GM18519 (cell line): ENCODE measurements around the gene RBM5.

Experiments used
- ATAC-seq: cut with Tn5 transposase; IDR thresholded peaks from one replicate; pipeline ENCODE4 v1.9.1; 2021; ENCODE audit warnings: mild to moderate bottlenecking, moderate library complexity; ENCODE audit not compliant: unreplicated experiment, low FRiP score

Gene RBM5

DNA sequence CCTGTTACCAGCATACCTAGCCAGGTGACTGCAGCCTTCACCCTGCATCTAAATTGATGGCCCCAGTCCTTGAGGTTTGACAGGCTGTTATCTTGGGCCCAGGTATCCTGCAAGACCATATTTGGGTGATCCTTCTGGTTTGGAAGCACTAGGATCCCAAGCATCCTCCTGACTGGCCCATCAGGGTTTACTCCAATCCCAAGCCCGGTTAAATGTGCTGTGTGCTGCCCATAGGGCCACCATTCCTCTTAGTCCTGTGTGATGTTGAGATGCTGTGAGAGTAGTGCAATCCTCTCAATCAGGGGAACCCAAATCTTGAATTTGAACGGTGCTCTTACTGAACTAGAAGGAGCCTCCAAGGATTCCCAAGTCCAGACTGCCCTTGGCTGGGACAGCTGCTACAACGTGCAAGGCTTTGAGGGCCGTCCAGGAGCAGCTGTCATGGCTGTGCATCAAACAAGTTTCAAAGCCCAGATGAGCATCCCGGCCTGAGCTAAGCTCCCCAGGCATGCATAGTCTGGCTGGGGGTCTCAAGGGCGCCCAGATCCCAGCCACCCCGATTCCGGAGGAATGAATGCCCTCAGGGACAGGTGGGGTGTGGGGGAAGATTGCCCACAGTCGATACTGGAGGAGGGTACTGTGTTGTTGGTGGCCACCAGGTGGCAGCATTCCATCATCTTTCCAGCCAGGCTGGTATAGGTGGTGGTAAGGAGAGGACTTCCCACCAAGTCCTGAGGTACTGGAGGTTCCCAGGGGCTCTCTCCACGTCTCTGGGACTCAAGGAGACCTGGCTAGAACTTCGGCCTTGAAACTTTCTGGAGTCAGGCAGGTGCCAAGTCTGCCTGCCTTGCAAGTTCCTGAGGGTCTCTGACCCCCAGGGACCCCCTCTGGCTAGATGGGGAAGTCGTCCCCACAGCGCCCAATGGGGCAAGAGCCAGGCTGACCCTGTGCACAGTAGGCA is 32.6 kb downstream of the RBM5 start:
- ATAC-seq: no peak

DNA sequence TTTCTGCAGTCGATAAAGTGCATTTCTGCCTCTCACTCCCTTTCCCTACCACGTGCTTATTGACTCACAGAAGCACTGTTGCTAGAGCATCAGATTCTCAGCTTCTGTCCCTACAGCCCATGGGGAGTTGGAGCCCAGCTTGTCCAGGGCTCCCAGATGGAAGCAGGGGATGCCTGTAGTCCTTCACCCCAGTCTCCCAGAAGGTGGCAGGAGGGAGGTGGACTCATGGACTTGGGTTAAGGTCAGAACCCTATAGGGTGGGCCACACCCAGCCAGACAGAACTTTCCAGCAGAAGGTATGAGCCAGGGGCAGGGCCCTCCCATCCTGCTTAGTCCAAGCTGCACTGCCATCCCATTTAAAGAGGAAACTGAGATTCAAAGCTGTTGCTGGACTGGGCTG is 33.4 kb downstream of the RBM5 start:
- ATAC-seq: no peak

DNA sequence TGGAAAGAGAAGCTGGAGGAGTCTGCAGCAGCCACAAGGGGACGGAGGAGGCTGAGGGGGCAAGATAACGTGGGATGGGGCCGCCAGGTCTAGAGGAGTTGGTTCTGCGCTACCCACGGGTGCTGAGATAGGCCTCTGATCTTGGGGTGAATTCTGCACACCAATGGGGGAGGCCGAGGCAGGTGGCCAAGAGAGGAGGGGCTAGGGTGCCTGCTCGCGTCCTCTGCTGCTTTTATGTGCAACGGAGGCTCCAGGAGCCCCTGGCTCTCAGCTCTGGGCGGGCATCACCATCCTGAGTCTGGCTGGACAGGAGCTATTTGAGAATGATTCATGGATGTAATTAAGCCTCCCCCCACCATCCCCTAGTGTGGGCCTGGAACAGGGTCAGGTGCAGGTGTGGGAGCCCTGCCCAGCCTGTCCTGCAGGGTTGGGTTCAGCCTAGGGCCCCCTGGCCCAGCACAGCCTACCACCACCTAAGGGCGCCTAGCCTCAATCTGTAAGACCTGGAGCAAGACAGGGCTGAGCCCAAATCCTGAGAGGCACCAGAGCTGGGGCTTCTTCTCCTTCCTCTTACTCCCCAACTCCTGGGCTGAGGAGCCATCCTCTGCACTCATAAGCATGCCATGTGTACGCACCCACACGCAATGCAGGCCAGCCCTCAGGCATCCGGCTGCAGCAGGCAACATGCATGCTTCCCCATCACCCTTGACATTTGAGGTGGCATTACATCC is 34.1 kb downstream of the RBM5 start:
- ATAC-seq: no peak

DNA sequence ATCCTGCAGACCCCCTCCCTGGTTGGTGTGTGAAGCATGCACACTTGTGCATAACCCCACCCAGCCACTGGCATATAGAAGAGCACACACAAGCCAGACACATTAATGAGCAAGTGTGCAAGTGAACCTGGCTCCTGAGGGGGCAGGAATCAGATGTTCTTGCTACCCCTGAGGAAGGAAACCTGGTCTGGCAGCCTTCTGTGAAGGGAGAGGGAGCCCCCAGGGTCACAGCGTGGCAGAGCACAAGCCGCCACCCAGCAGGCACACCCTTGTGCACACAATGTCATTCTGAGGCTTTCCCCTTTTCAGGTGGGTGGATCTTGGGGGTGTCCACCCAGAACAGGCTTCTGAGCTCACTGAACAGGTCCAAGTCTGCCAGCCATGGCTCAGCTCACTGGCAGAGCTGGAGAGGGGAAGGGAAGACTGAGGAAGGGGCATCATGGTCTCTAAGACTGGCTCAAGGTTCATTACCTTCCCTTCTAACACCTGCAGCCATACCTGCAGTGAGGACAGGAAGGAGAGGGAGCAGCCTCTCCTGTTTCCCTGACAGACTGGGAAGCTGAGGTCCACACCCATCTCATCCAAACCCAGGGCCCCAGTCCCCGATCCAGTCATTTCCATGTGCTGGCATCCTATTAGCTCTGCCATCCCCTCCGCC is 34.8 kb downstream of the RBM5 start:
- no peak for ATAC-seq

DNA sequence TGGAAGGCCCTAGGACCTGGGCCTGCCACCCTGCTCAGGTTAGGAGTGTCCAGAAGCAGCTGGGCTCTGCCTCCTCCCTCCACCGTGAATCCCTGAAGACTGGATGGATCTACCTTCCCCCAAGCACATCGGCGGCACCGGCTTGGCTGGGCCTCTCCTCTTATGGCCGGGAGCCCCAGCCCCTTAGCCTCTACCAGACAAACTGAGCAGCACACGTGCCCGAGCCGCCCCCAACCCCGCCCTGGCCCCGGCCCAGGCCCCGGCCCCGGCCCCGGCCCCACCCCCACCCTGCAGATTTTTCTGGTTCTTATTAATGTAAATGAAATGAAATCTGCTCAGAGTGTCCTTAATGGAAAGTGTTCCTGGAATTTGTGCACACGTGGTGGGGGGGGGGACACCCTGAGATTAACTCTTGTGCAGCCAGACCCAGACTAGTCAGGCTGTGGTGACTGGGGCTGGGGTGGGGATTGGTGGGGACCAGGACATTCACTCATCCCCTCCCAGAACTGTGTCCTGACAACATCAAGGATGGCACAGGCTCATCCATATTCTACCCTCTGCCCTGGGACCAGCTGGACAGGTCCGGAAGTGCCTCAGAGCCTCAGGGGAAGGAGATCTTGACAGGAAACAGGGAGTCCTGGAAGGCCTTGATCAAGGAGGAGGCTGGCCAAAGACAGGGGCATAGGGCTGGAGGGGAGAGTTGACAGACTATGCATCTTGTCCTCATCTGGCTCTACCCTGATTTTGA is 35.5 kb downstream of the RBM5 start:
- ATAC-seq: no peak

DNA sequence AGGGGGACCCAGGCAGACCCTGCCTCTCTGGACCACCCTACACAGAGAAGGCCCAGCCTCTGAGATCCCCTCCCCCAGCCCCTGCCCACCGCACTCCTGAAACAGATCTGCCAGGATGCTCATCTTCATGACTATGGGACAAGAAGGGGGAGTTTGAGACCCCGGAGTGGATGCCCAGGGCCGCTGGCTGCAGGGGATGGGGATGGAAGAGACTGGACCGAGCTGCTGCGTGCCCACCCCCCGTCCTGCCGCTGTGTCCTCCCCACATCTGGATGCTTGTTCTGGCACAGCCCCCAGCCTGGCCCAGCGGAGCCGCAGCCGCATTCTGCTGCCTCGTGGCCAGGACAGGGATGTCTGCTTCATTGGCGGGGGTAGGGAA is 36.1 kb downstream of the RBM5 start:
- ATAC-seq: no peak

DNA sequence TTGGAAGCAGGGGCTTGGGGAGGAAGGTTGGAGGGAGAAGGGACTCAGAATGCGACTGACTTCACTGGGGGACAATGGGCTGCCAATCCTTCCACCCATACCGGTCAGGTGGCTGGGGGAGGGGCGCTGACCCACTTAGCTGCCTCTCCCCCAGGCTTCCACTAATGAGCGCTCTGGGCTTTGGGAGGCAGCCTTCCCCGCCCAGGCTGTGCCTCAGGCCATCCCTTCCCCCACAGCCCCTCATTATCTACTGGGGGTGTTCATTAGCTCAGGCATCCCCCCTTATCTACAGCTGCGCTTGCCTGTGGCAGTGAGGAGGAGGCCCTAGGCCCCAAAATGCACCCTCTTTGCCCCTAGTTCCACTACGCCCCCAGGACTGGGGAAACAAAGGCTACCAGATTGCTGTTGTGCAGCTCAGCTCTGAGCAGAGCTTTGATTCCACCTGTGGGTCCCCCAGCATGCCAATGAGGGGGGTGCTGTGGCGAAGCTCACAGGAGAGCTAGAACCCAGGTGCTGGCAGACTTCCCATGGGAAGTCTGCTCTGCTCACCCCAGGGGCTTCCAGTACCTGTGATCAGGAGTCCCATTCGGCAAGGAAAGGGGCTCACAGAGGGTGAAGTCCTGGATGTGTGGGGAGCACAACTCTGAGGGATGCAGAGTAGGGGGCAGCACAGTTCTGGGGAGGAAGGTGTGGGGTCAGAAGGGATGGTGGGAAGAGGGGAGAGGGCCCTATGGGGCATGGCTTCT is 37.0 kb downstream of the RBM5 start:
- no peak for ATAC-seq

DNA sequence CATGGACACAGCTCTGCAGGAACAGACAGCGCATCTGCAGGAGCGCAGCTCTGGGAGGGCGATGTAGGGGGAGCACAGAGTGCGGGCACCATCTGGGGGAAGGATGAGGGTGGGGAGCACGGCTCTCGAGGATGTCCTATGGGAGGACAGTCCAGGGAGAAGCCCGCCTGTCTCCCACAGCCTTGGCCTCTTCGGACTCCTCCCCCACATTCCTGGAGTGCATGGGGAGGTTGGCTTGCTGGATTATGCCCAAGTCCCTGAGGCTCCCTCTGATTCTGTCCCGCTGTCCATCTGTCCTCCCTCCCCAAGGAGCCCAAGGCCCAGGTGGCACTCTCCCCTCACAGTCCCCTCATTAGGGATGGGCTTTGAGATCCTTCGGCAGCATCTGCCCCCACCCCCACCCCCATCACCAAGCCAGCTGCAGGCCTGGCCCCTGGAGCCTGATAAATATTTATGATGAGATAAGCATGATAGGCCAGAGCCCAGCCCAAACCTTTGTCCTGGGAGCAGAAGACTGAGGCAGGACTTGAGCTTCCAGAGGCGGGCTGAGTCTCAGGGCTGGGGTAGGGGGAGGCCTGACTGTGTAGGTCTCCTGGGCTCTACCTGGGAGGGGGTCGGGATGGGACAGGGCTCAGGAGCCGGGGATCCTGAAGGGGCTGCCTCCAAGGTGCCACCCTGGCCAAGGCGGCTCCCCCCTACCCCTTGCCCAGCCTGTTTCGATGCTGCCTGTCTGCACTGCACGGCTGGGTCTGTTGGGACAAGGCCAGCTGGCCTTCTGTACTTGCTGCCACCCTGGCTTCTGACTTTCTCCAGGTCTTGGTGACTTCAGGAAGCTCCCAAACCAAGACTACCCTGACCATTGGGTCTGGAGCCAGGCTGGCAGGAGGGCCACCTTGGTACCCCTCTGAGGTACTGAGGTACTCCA is 37.8 kb downstream of the RBM5 start:
- no peak for ATAC-seq

DNA sequence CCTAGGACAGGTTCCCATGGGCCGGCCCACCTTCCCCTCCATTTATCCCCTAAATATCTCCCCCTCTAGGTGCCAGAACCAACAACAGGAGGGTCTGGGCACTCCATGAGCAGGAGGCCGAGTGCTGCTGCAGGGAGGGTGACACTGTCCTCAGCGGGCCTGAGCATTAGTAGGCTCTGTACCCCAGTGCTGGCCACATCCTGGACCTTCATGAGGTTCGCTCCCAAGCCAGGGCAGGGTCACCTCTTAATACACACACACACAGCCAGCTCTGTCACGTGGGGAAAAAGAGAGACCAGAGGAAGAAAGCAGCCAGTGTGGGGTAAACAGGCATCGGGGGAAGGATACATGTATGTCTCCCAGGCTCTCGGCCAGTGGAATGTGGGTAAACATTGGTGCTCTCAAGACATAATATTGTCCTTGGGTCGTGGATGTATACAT is 38.6 kb downstream of the RBM5 start:
- no peak for ATAC-seq

DNA sequence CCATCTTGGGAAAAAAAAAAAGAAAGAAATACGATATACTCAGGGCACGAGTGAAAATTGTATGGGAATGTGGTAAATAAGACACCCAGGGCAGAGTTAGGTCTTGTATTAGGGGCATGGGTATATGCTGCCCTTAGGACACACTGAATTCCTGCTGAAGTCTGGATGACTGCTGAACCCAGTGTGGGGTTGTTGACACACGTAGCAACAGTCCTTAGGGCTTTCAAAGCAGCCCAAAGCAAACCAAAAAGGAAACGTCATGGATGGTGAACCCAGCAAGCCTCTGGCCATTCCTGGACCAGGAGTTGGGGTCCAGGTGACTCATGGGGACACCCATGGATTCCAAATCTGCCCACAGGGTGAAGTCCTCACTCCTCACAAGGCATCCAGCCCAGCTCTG is 39.3 kb downstream of the RBM5 start:
- ATAC-seq: no peak

DNA sequence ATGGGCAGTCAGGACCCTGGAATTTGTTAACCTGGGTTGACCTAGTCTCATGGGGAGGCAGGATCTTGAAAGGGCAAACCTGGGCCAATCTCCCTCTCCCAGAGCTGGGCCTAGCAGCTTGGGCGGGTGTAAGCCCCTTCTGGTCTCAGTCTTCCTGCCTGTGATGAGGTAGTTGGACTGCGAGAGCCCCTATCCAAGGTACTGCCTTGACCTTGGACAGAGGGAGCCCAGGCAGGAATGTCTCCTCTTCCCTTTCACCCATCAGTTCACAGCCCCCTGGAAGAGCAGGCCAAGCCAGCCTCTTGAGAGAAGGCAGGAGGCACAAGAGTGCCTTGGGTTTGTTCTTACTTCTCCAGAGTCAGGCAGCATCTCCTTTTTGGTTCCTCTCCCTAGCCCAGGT is 41.7 kb downstream of the RBM5 start:
- no peak for ATAC-seq

DNA sequence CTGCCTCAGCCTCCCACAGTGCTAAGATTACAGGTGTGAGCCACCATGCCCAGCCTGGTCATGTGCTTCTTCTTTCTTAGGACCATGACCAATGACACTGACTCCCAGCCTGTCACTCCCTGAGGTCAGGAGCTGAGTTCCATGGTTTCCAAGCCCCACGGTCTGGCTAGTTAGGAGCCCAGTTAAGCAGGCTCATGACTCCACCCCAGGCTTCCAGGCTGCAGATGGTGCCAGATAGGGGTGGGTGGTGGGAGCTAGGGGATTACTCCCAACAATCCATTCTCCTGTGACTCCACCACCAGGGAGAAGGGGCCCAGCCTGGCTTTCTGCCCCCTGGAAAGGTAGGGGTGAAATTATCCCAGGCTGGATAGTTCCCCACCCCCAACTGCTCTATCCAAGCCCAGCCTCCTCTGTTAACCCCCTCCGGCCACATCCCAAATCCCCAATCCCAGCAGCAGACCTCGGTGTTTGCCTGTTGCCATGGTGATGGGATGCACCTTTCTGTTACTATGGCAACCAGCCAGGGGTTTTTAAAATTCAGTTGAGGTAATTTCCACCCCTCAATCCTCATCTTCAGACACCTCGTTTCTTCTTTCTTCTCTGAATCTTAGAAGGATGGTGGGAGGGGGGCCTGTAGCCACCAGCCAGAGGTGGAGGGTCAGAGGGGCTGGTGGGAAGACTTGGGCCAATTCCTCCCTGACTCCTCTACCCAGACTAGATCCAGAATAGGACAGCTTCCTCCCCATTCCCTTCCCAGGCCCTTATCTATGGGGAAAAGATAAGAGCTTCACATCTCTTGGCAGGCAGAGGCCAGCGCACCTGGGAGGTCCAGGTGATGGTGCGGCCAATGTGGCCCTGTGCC is 43.9 kb downstream of the RBM5 start:
- no peak for ATAC-seq

DNA sequence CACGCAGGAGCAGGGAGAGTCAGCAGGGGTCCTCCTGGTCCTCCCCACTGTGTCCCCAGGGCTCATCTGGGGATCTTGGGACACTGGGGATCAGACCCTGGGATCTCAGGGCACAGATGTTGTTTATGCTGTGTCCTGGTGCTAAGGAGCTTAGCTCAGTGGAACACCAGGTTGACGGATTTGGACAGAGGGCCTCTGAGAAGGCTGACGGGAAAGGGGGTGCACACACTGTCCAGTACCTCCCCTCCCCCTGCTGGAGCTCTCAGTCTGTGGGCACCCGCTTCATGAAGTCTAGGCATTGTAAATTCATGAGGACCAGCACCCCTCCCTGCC is 44.5 kb downstream of the RBM5 start:
- no peak for ATAC-seq

DNA sequence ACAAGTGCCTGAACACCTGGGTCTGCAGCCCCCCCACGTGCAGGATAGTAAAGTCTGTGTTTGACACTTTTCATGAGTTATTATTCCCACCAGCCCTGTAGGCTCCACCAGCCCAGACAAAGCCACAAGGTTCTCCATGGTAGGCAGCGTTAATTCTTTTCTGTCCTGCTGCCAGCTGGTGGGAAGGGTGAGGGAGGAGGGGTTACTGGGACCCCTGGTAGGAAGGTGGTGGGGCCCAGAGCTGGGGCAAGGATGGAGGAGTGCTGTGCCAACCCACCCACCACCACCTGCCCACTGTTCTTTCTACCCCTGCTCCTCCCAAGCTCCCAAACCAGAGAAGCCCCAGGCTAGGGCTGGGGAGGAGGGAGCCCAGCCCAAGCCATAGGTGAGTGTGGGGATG is 45.6 kb downstream of the RBM5 start:
- ATAC-seq: no peak

DNA sequence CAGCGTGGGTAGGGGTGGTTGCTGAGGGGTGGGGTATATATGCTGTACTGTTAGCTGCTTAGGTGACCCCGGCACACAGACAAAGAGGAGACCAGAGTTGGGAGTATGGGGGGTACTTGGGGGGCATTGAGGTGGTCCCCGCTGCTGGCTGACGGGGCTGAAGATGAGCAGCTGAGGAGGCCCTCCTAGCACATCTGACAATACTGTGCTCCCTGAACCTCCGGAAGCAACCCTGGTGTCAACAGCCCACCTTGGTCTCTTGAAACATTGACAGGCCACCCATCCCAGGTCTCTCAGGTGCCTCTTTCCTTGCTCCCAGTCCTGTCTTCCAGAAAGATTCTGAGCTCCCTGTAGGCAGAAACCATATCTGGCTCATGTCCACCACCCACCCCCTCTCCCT is 47.2 kb downstream of the RBM5 start:
- ATAC-seq: no peak

DNA sequence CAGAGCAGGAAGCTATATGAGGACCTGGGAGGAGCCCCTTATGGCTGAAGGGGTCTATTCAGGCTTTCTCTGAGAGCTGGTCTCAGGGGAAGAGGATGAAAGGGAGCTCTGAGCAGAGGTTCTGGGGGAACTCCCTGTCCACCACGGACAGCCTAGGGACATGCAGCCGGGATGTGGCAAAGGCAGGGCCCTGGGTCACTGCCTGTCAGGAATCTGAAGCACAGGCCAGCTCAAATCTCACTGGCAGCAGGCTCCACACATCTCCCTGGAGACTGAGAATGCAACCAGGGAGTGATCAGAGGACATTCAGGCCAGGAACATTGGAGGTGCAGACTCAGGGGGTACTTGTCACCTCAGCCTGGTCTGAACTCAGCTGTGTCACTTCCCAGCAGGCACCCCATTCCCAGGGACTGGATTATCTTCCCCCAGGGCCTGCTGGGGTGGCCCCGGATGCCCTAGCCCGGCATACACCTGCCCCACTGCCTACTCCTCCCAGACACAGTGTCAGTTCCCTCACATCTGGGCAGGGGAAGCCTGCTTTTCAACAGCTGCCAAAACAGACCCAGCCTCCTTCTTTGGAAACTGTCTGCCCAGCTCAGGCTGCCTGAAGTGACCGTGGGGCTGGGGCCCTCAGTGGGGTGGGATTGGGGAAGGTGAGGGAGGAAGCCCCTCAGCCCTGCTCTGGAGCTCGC is 48.1 kb downstream of the RBM5 start:
- no peak for ATAC-seq

DNA sequence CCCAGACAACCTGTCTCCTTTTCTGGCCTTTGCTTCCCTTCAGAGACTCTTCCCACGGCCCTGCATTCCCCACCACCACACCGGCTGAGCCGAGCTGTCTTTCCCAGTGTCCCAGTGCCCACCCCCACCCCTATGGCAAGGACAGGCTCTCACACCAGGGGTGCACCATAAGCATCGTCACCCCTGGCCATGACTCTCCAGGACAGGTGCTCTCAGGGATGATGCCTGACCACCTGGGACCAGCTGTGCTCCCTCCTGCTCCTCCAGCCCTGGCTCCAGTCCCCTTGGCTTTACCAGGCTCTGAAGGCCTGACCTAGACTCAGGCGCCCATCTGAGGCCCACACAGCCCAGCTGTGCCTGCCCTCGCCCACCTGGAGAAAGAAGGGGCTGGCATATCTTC is 48.8 kb downstream of the RBM5 start:
- no peak for ATAC-seq
